ENCODE data around the gene SPA17. TPM values are rescaled to one million over a fixed set of nuclear protein-coding genes. Genes with fewer than 3 reads are reported as not detected.

SPA17 gene
- total RNA-seq, 1 donor from 2014 or later, result 67.2 TPM

DNA sequence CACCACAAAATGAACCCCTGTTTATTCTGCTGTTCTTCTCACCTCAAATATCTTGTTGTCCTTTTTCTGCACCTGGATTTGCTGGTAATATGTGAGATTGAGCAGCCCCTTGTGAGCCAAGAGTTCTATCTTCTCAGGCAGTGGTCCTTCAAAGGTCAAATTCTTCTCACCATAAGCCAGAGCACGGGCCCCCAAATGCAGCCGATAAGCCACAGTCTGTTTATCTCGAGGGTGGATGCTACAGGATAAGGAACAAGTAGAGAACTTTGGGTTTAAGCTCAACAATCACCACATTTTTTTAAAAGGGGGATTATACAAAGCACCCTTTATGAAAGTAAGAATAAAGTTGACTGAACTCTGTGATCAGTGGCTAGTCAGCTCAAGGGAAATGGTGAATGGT is 35.2 kb upstream of the SPA17 start:
- Histone ChIP-seq H3K9ac (no peak overlapping the region), H3K9me3 (ENCODE audit: low read depth) (no peaks in the 10 kb centered on the region), H2AFZ (replicated peaks) (no peak overlapping the region), H3K4me3 (no peak overlapping the region), H3K27ac (no peak overlapping the region), H3F3A (ENCODE audit: low read depth) (no peaks in the 10 kb centered on the region), H3K36me3 (no peaks in the 10 kb centered on the region), H4K20me1 (ENCODE audit: low read depth) (no peaks in the 10 kb centered on the region), H3K4me2 (no peak overlapping the region), H3K27me3 (no peaks in the 10 kb centered on the region), H3K4me1 (no peaks in the 10 kb centered on the region), H3K79me2 (ENCODE audit: low read depth) (no peaks in the 10 kb centered on the region)
- no peaks in the 10 kb centered on the region for H3K4me1 Mint-ChIP-seq
- no peak for TF ChIP-seq EZH2 (IDR thresholded peaks at IDR 0.05)
- no peak for TF ChIP-seq EZH2phosphoT487 (IDR thresholded peaks at IDR 0.05)
- TF ChIP-seq, protein P1, sequence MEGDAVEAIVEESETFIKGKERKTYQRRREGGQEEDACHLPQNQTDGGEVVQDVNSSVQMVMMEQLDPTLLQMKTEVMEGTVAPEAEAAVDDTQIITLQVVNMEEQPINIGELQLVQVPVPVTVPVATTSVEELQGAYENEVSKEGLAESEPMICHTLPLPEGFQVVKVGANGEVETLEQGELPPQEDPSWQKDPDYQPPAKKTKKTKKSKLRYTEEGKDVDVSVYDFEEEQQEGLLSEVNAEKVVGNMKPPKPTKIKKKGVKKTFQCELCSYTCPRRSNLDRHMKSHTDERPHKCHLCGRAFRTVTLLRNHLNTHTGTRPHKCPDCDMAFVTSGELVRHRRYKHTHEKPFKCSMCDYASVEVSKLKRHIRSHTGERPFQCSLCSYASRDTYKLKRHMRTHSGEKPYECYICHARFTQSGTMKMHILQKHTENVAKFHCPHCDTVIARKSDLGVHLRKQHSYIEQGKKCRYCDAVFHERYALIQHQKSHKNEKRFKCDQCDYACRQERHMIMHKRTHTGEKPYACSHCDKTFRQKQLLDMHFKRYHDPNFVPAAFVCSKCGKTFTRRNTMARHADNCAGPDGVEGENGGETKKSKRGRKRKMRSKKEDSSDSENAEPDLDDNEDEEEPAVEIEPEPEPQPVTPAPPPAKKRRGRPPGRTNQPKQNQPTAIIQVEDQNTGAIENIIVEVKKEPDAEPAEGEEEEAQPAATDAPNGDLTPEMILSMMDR (IDR thresholded peaks at IDR 0.05), result no peak
- H3K4me3 Mint-ChIP-seq, result no peak overlapping the region
- H3K27me3 Mint-ChIP-seq (ENCODE audit: insufficient read depth, low read depth), result no peaks in the 10 kb centered on the region
- peaks cover 10% of the 10 kb centered on the region for H3K36me3 Mint-ChIP-seq
- H3K9me3 Mint-ChIP-seq, result no peaks in the 10 kb centered on the region
- DNase-seq (ENCODE audit: low spot score), result no peak
- H3K27ac Mint-ChIP-seq, result no peak overlapping the region

DNA sequence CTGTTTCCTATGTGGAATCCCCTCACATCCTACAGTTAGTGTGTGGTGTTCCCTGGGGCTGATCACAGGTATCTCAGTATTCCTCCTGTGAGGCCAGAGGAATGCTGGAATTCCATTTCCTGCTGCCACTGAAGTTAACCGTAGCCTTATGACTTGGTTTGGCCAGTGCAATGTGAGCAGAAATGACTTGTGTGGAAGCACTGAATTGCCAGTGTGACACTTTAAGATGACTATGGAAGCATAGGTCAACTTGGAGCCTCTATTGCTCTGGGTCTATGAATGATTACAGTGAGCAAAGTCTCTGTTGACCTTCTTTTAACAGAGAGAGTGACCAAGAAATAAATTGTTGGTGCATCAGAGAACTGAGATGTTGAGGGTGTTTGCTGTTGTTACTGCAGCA is 34.5 kb upstream of the SPA17 start:
- no peaks in the 10 kb centered on the region for H3K79me2 ChIP-seq (ENCODE audit: low read depth)
- no peak overlapping the region for H3K4me3 ChIP-seq
- H3K4me2 ChIP-seq, result no peak overlapping the region
- Mint-ChIP-seq H3K27me3 (ENCODE audit: insufficient read depth, low read depth) (no peaks in the 10 kb centered on the region), H3K4me3 (no peak overlapping the region), H3K36me3 (peaks cover 10% of the 10 kb centered on the region), H3K4me1 (no peaks in the 10 kb centered on the region), H3K9me3 (no peaks in the 10 kb centered on the region), H3K27ac (no peak overlapping the region)
- H3K9ac ChIP-seq, result no peak overlapping the region
- H3K36me3 ChIP-seq, result no peaks in the 10 kb centered on the region
- DNase-seq (ENCODE audit: low spot score), result no peak
- no peaks in the 10 kb centered on the region for H3K9me3 ChIP-seq (ENCODE audit: low read depth)
- TF ChIP-seq EZH2 (IDR thresholded peaks at IDR 0.05) (no peak), EZH2phosphoT487 (IDR thresholded peaks at IDR 0.05) (no peak)
- TF ChIP-seq, protein P1 (IDR thresholded peaks at IDR 0.05), result no peak
- no peaks in the 10 kb centered on the region for H4K20me1 ChIP-seq (ENCODE audit: low read depth)
- H3K27ac ChIP-seq, result no peak overlapping the region
- H2AFZ ChIP-seq (replicated peaks), result no peak overlapping the region
- no peaks in the 10 kb centered on the region for H3K4me1 ChIP-seq
- H3F3A ChIP-seq (ENCODE audit: low read depth), result no peaks in the 10 kb centered on the region
- no peaks in the 10 kb centered on the region for H3K27me3 ChIP-seq

DNA sequence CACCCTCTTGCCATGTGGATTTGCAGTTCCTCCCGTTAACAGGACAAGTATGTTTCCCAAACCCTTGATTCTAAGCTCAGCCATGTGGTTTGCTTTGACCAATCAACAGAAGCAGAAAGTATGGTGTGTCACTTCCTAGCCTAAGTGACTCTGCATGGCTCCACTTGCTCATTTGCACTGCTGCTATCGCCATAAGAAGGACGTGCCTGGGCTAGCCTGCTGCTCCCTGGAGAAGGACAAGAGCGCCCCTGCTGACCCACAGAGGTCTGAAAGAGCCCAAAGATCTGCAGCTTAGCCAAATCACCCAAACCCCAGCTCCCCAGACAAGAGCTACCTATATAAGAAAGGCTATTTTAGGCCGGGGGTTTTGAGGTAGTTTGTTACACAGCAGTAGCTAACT is 33.0 kb upstream of the SPA17 start:
- Mint-ChIP-seq H3K9me3 (no peaks in the 10 kb centered on the region), H3K27me3 (ENCODE audit: insufficient read depth, low read depth) (no peaks in the 10 kb centered on the region), H3K4me1 (peaks cover 4% of the 10 kb centered on the region), H3K27ac (no peak overlapping the region), H3K36me3 (peaks cover 10% of the 10 kb centered on the region), H3K4me3 (no peak overlapping the region)
- H3K4me1 ChIP-seq, result peaks cover 3% of the 10 kb centered on the region
- no peaks in the 10 kb centered on the region for H3F3A ChIP-seq (ENCODE audit: low read depth)
- H3K36me3 ChIP-seq, result no peaks in the 10 kb centered on the region
- TF ChIP-seq, protein P1 (IDR thresholded peaks at IDR 0.05), result no peak
- TF ChIP-seq EZH2 (IDR thresholded peaks at IDR 0.05) (no peak), EZH2phosphoT487 (IDR thresholded peaks at IDR 0.05) (no peak)
- no peak for DNase-seq (ENCODE audit: low spot score)
- no peaks in the 10 kb centered on the region for H3K9me3 ChIP-seq (ENCODE audit: low read depth)
- no peaks in the 10 kb centered on the region for H4K20me1 ChIP-seq (ENCODE audit: low read depth)
- no peak overlapping the region for H3K27ac ChIP-seq
- H3K27me3 ChIP-seq, result no peaks in the 10 kb centered on the region
- H3K4me3 ChIP-seq, result no peak overlapping the region
- no peak overlapping the region for H2AFZ ChIP-seq (replicated peaks)
- no peak overlapping the region for H3K4me2 ChIP-seq
- no peaks in the 10 kb centered on the region for H3K79me2 ChIP-seq (ENCODE audit: low read depth)
- no peak overlapping the region for H3K9ac ChIP-seq
